Measurements from ENCODE around the gene NEK6.

DNA sequence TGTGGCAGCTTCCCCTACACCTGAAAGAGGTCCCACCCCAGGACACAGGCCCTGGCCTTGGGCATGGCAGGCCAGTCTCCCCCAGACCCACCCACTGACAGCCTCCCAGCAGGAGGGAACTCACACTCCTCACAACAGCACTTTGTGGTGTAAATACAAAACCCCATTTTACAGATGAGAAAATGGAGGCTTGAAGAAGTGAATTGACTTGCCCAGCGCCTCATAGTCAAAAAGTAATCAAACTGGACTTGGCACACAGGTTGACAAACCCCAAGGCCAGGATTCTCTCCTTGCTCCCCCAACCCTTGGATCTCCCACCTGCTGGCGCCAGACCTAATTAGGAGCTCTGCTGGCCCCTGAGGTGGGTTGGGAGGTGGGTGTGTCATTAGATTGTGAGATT is 29.2 kb upstream of the NEK6 start:
- TF ChIP-seq, protein P1, sequence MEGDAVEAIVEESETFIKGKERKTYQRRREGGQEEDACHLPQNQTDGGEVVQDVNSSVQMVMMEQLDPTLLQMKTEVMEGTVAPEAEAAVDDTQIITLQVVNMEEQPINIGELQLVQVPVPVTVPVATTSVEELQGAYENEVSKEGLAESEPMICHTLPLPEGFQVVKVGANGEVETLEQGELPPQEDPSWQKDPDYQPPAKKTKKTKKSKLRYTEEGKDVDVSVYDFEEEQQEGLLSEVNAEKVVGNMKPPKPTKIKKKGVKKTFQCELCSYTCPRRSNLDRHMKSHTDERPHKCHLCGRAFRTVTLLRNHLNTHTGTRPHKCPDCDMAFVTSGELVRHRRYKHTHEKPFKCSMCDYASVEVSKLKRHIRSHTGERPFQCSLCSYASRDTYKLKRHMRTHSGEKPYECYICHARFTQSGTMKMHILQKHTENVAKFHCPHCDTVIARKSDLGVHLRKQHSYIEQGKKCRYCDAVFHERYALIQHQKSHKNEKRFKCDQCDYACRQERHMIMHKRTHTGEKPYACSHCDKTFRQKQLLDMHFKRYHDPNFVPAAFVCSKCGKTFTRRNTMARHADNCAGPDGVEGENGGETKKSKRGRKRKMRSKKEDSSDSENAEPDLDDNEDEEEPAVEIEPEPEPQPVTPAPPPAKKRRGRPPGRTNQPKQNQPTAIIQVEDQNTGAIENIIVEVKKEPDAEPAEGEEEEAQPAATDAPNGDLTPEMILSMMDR (IDR thresholded peaks at IDR 0.05), result no peak
- no peak for TF ChIP-seq POLR2A (IDR thresholded peaks at IDR 0.05)

Data from body of pancreas (tissue), 4 donors.